HG03060 (cell line): ENCODE results near the gene RIC1.
"Not testable (repeated sequence)": the region's sequence is repeated elsewhere in the genome, so short reads cannot be mapped to it uniquely, and the experiment has no call there.

Experiments used
- ATAC-seq: cut with Tn5 transposase; IDR thresholded peaks from one replicate; pipeline ENCODE4 v1.9.1; 2021; ENCODE audit warnings: low read depth, moderate number of reproducible peaks; ENCODE audit not compliant: unreplicated experiment

The RIC1 gene

DNA sequence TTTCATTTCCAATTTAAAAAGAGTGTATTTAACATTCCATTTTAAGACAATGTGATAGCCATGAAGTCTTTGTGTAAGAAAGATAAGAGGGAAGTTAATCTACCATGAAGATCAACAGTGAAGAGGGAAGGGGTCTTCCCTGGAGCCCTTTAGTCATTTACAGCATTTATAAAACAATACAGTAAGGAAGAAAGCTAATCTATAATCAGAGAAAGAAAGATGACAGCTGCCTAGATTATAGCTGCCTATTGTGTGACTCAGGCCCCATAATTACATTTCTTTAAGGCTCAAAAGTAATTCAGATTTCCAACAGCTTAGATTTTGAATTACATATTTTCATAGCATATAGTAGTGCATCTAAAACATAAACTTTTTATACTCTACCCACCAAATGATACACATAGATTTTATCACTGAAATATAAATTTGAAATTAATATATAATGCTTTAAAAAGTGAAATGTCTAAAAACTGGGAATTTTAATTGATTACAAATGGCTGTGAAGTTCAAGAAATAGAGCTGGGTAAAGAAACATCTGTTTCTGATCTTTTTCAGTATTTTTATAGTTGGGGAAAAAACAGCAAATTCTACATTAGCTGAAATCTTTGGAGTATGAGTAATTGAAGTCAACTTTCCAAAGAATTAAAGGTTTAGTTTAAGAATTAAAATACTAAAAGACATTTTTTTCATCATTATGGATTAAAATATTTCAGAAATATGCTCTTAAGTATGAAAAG, 89.6 kb downstream of the RIC1 start:
- no peak for ATAC-seq

DNA sequence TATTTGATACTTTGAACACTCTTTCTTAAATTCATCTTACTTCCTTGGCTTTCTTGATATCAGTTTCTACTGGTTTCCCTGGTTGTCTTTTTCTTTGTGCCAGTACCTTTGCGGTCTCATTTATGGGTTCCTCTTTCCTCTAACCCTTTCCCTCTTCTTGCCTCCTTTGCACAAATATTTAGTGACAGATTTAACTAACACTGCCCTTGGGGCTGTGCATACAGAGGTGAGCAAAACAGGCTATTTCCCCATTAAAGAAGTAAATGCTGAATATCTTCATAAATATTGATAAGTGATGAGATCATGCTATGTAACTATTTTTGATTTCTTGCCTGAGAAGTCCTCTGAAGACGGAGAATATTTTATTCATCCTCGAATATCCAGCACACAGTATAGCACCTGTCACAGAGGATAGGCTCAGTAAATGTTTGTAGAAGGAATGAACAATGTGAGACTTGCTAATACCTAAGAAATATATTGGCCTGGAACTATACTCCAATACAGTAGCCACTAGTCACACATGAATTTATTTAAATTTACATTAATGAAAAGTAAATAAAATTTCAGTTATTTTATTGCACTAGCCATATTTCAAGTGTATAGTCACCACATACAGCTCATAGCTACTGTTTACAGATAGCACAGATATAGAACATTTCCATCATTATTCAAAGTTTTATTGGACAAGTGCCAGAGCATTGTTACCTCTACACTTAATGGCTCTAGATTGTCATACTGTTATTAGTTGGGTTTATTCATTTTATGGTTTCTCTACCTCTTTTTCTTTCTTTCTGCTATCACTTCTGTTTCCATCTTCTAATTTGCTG, 90.4 kb downstream of the RIC1 start:
- ATAC-seq, result no peak

DNA sequence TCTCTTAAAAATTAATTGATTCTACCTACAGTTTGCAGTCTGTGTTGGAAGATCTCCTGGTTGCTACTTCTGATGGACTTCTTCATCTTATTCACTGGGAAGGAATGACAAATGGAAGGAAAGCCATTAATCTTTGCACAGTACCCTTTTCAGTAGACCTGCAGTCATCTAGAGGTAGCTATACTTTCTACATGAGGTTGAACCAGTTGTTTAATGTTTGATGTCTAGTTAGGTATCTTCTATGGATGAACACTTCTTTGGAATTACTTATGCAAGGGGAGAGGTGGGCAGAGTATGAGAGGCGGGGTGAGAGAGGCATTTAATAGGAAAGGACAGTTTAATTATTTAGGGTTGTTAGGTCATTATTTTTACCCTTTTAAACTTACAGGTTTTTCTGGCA, 91.2 kb downstream of the RIC1 start:
- ATAC-seq, result no peak

DNA sequence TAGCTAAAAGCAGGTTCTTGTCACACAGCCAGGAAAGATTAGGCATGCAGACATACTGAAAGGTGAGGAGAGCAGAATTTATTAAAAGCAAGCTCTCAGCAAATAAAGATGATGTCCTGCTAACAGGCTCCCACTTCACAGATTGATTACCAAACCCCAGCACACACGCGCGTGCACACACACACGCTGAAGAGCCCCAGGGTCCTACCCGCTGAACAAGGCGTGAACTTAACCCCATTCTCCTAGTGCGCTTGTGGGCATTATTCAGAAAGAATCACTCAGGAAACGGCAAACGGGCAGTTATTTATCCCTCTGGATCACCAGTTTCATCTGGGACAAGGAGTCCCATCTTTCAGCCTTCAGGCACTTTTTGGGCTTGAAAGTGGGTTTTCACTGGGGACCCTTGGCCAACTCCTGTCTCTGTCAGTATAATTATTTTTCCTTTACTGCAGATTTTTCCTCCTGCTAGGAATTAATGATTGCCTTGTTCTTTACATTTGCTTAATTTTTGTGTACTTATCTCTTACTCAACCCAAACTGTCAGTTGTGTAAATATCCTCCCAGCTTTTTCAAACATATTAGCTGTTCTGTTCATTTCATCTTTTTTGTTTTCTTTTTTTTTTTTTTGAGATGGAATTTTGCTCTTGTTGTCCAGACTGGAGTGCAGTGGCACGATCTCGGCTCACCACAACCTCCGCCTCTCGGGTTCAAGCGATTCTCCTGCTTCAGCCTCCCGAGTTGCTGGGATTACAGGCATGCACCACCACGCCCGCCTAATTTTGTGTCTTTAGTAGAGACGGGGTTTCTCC, 92.6 kb downstream of the RIC1 start:
- ATAC-seq, result no peak

DNA sequence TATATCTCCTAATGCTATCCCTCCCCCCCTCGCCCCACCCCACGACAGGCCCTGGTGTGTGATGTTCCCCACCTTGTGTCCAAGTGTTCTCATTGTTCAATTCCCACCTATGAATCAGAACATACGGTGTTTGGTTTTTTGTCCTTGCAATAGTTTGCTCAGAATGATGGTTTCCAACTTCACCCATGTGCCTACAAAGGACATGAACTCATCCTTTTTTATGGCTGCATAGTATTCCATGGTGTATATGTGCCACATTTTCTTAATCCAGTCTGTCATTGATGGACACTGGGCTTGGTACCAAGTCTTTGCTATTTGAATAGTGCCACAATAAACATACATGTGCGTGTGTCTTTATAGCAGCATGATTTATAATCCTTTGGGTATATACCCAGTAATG, 93.8 kb downstream of the RIC1 start:
- ATAC-seq, result not testable (repeated sequence)

DNA sequence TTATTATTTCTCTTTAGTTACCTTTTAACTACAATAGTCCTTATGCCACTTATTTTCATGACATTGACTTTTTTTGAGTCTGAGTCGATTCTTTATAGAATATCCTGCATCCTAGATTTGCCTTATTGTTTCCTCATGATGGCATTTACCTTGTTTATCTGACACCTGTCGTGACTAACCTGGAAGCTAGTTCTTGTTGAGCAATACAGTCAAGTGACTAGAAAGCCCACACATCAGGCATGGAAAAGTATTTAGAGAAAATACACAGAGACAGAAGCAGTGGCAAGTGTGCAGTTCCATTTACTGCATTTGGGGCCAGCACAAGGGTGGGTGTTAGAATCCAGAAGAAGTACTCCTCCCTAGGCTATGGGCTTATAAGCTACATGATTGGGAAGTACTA, 106.2 kb downstream of the RIC1 start:
- ATAC-seq, result no peak

DNA sequence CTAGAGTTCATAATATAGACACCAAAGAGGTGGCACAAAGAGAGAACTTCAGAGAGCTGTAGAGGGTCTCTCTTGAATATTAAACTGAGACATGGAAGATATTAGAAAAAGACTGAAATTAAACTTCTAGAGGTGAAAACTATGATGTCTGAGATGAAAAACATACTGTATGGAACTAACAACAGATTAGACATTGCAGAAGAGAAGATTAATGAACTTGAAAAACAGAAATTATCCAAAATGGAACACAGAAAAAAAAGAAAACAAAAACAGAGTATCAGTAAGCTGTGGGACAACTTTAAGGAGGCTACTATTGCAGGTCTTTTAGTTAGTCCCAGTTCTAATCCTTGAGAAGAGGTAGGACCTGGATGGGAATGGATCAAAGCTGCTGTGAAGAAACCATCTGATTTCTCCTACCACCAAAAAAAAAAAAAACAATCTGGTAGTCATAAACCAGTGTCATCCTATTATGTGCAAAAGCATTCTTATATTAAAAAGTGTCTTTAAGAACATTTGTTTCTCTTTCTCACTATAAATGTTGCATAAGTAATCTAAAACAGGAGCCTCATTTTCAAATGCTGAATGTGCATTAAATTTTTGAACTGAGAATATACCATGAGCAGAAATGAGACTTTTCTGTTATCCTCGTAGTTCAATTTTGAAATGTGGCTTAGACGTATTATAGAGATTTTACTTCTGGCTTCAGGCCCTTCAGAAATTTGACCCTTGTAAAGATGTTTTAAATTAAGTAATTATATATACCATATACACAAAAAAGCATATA, 107.8 kb downstream of the RIC1 start:
- no peak for ATAC-seq

DNA sequence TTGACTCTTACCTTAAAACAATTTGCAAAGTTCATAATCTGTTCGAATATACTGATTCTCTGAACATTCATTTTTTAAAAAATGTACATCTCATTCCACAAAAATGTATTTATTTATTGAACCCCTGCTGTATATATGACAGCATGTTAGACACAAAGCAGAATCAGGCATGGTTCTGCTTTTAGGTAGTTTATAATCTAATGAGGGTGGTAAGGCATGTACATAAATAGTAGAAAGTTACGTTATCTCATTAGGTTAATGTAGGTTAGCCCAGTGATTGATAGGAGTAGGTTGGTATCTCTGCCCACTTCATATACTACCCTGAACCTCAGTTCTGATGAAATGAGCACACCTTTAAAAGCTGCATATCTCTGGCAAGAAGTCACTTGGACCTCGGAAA, 114.2 kb downstream of the RIC1 start:
- ATAC-seq, result no peak

DNA sequence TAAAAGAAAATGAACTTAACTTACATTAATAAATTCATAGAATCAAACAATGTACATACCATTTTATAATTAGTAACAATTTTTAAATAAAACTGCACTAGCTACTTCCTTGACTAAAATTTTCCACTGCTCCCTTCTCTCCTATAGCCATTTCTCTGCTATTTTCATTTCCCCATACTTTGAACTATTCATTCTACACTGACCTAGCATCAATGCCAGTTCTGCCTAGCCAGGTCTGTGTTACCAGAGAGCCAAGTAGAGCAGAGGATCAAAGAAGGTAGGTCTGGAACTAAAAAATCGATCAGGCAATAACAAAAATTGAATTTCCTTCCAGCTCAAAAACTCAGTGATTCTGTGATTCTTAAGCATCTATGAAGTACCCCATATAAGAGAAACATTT, 119.5 kb downstream of the RIC1 start:
- no peak for ATAC-seq

DNA sequence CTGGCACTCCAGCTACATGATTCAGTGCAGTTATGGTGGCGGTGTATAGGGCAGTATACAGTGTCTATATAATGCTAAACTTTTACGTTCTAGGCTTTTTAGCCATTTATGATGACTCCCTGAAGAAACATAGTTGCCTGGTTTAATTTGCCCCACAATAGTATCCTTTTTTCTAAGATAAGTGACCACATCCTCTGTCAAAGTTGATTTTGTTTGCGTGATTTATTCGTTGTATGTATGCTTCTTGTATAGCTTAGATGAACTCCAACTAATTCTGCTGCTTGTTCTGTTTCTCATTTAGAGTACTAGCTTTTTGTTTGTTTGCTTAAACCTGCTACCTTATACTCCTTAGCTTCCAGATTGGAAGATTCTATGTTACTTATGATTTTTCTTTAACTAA, 120.4 kb downstream of the RIC1 start:
- no peak for ATAC-seq

DNA sequence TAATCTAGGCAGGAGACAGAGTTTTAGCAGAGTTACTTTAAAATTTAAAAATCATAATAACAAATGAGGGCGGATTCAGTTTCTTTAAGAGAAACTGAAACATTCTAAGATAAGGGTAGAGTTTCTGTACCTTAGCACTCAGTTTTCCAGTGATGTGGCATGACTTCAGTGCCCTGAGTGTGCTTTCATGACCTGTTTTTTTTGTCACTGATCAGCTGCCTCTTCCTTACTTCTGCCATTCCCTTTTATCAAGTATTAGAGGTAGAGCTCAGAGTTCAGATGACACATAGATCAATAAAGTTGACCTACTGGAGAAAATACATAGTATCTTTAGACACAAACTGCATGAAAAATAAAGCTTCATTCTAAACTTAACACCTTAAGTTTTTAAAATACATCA, 121.7 kb downstream of the RIC1 start:
- ATAC-seq, result no peak

DNA sequence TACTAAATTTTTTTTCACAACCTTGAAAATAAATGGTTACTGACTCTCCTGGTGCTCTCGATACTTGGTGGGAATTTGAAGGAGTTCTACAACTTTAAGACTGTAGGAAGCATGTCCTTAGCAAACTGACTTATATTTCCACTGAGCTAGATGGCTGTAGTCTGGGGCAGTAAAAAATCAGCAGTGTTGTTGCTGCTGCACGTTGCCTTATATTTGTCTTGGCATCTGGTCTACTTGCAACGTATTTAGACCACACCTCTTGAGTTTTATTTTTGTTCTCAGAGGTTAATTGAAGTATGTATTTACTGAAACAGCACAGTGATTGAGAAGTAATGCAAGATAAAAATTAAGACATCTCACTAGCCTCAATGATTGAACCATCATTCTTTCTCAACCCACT, 127.7 kb downstream of the RIC1 start:
- ATAC-seq, result no peak

DNA sequence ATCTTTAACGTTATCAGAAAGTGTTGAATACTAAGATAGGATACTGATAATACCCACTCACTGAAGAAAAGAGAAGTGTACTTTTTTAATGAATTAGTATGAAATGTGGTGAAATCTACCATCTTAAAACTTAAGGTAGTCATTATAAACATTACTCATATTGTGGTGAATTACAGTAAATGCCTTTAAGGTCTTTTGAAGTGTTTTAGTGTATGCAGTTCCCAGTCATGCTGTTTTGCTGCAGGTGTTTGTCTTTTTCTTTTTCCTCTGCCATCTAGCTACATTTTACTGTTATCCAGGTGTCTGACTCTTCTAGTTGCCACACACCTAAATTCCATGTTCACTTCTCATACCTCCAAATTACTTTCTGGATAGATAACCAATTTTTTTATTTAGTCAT, 131.4 kb downstream of the RIC1 start:
- no peak for ATAC-seq

DNA sequence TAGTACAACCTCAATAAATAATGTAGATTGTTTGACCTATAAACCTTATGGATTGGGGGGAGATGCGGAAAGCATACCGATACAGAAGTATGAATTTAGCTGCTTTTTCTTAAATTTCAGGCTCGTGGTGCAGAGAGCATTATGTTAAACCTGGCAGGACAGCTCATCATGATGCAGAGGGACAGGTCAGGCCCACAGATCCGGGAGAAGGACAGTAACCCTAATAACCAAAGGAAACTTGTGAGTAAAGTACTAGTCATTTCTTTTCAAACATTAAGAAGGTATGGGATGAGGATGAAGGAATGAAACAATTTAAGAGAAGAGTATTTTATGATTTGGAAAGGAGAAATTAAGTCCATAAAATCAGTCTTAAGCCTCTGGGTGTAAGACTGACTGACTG, 133.5 kb downstream of the RIC1 start:
- no peak for ATAC-seq

DNA sequence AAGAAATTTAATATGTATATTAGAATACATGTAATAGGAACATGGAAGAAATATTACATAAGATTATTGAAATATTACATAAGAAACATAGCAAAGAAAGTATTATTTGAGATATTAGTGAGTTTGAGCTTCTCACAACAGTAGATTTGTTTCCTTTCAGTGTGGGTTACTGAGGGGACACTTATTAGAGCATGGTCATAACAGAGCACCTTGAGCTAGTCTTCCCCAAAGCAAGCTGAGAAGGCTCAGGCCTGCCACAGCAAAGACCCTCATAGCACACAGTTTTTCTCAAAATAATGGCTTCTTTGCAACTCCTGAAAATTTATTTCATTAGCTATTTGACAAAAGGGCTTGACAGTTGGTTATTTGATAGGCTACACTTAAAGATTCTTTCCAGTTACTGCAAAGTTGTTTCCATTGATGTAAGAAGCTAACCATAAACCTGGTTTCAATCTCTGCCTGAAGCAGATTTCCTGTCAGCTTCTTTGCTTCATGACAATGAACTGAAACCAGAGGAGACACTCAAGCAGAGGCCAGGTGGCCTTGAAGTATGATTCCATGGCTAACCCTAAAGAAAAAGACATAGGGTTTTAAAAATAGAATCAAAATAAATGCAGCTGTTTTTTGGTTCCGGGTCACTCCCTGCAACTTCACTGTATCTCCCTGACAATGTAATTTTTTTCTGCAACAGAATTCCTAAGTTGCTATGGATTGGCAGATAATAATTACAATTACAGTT, 135.4 kb downstream of the RIC1 start:
- ATAC-seq, result no peak

DNA sequence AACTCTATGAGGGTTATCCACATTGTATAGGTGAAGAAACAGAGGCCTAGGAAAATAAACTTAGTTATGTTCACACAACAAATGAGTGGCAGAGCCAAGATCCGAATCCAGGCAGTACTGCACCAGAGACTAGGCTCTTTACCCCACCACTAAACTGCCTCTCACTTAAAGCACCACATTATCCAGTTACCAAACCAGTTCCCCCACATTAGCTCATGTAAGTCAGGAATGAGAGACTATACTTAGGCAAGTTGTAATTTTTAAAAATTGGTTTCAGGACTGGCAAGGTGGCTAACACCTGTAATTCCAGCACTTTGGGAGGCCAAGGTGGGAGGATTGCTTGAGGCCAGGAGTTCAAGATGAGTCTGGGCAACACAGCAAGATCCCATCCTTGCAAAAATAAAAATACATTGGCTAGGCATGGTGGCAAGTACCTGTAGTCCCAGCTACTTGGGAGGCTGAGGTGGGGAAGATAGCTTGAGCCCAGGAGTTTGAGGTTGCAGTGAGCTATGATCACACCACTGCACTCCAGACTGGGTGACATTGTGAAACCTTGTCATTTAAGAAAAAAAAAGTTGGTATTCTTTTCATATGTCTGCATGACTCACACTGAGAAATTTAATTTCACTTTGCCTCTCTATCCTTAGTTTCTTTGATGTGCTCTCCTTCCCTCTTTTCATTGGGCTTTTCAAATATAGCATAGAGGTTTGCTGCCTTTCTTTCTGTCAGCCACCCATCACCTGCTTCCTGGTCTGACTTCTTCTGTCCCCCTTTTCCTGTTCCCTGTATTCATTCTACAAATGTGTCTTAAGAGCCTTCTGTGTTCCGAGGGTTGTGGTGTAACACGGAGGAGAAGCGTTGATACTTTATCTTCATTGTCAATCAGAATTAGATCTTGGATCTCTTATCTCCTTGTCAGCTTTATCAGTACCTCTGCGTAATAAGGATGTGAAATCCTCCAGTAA, 139.3 kb downstream of the RIC1 start:
- ATAC-seq, result peak; percentile 51

DNA sequence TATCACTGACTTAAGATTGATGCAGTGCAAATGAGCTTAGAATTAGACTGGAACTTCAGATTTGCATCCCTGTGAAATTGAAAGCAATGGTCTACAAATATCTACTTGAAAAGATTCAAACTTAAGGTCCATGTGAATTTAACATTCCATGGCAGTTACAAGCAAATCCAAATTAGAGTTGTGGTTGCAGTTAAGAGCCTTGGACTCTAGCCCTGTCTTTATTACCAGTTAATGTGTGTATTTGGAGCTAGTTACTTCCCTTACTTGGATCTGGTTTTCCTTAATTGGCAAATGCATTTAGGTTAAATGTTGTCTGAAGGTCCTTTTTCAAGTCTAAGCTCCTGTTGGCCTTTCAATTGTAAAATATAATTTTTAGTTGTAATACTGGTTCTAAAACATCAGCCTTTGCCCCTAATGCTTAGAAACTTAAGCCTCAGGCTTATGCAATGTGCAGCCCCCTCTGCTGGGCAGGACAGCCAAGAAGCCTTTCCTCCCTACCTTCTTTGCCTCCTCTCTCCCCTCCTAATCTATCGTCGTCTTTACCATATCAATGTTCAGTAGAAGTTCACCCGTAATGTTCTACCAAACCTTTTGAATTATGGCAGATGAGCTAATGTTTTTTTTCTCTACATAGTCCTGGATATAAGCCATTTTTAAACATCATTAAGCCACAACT, 144.6 kb downstream of the RIC1 start:
- ATAC-seq, result no peak

DNA sequence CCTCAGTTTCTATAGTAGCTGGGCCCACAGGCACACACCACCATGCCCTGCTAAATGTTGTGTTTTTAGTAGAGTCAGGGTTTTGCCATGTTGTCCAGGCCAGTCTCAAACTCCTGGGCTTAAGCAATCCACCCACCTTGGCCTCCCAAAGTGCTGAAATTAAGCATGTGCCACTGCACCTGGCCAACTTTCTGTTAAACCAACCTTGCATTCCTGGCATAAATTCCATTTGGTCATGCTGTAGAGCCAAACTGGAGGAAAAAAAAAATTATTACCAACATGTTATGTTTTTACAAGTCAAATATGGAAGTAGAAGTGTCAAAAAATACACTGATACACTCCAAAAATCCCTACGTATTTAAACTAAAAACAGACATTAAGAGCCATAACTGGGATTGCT, 149.9 kb downstream of the RIC1 start:
- ATAC-seq, result no peak
